Mesodermal cell (in vitro differentiated cells): ENCODE results near the gene CD320.
"Not testable (repeated sequence)": the region's sequence is repeated elsewhere in the genome, so short reads cannot be mapped to it uniquely, and the experiment has no call there.

Experiments
- H3K27ac ChIP-seq: 2 replicates; pipeline ENCODE4 v1.7.0; 2013; ENCODE audit warnings: mild to moderate bottlenecking, low read depth, low read length, moderate library complexity; ENCODE audit not compliant: severe bottlenecking
- H3K36me3 ChIP-seq: 2 replicates; pipeline ENCODE4 v1.7.1; 2013; ENCODE audit warnings: mild to moderate bottlenecking, low read length, moderate library complexity; ENCODE audit not compliant: control insufficient read depth, insufficient read depth
- H3K4me1 ChIP-seq: one replicate; pipeline ENCODE4 v1.7.1; 2013; ENCODE audit warnings: mild to moderate bottlenecking, low read length; ENCODE audit not compliant: insufficient read depth, control insufficient read depth, poor library complexity, severe bottlenecking
- H3K4me3 ChIP-seq: 2 replicates; pipeline ENCODE4 v1.7.0; 2013; ENCODE audit warnings: low read length, control low read depth, mild to moderate bottlenecking; ENCODE audit not compliant: insufficient read depth, poor library complexity, severe bottlenecking; ENCODE audit errors: extremely low read depth
- H3K9me3 ChIP-seq: 2 replicates; pipeline ENCODE4 v1.7.1; 2013; ENCODE audit warnings: mild to moderate bottlenecking, low read length, moderate library complexity; ENCODE audit not compliant: control insufficient read depth
- WGBS, 2 experiments: methylation state at CpG; one replicate each; pipeline ENCODE4 v1.1.5; 2013; ENCODE audit warnings: missing lambda C conversion rate in 2 of 2; ENCODE audit not compliant: insufficient coverage in 2 of 2; 5-methylcytosine and 5-hydroxymethylcytosine counted together

The CD320 gene

GRCh38 chr19:8341504-8341903 lies 33.3 kb upstream of the CD320 start:
- H3K27ac ChIP-seq, H3K4me1 ChIP-seq, H3K9me3 ChIP-seq, H3K36me3 ChIP-seq, H3K4me3 ChIP-seq: not testable (repeated sequence)
- 86% methylated on average over 4 of the region's 4 CpGs; no CpG with 5 or more reads in 1 of the 2 experiments for WGBS, 2 experiments

- Histone ChIP-seq H3K4me3 (no peak overlapping the region), H3K4me1 (no peaks in the 10 kb centered on the region), H3K36me3 (no peaks in the 10 kb centered on the region), H3K27ac (no peak overlapping the region), H3K9me3 (no peaks in the 10 kb centered on the region)
- WGBS, 2 experiments = 59 to 64% methylated on average over 15 of the region's 15 CpGs
Observed at GRCh38 chr19:8340341-8341096, 32.4 kb upstream of the CD320 start.

DNA sequence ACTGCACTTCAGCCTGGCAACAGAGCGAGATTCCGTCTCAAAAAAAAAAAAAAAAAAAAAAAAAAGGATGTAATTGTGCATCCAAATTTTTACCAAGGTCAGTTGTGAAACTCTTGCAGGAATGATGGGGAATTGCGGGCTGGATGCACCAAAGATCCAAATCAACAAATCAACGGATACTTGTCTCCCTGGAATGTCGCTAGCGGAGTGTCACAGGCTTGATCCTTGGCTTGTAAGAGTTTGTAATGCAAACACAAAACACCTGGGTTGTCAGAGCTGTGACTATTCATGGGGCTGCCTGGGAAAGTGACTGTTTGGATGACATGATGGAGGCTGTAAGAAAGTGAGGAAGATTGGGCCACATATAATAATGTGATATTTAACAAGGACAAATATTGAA lies 30.7 kb upstream of the CD320 start:
- H3K9me3 ChIP-seq = no peaks in the 10 kb centered on the region
- WGBS, 2 experiments = 71 to 83% methylated on average over 3 to 4 of the region's 6 CpGs
- H3K36me3 ChIP-seq = no peaks in the 10 kb centered on the region
- peaks cover 1% of the 10 kb centered on the region for H3K4me1 ChIP-seq
- no peak overlapping the region for H3K4me3 ChIP-seq
- H3K27ac ChIP-seq = no peak overlapping the region

GRCh38 chr19:8337728-8338127 lies 29.6 kb upstream of the CD320 start:
- H3K4me3 ChIP-seq = no peak overlapping the region
- WGBS, 2 experiments = 95 to 98% methylated on average over 5 to 7 of the region's 7 CpGs
- no peak overlapping the region for H3K27ac ChIP-seq
- H3K36me3 ChIP-seq = no peaks in the 10 kb centered on the region
- H3K4me1 ChIP-seq = peaks cover 5% of the 10 kb centered on the region
- H3K9me3 ChIP-seq = no peaks in the 10 kb centered on the region

GRCh38 chr19:8336660-8337059 lies 28.5 kb upstream of the CD320 start:
- Histone ChIP-seq H3K36me3 (no peaks in the 10 kb centered on the region), H3K27ac (no peak overlapping the region), H3K4me1 (peaks cover 5% of the 10 kb centered on the region), H3K4me3 (no peak overlapping the region), H3K9me3 (no peaks in the 10 kb centered on the region)
- 82 to 90% methylated on average over 5 to 6 of the region's 8 CpGs for WGBS, 2 experiments

DNA sequence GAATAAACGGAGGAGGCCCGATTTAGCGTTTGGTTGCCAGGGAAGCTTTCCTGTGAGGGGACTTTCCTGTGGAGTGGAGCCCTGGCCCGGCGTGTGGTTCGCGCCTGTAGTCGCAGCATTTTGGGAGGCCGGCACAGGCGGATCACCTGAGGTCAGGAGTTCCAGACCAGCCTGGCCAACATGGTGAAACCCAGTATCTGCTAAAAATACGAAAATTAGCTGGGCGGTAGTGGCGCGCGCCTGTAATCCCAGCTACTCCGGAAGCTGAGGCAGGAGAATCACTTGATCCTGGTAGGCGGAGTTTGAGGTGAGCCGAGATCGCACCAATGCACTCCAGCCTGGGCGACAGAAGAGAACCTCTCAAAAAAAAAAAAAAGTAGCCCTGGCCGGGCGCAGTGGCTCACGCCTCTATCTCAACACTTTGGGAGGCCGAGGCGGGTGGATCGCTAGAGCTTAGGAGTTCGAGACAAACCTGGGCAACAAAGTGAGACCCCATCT lies 28.0 kb upstream of the CD320 start:
- Histone ChIP-seq H3K4me3 (no peak overlapping the region), H3K9me3 (no peaks in the 10 kb centered on the region), H3K36me3 (no peaks in the 10 kb centered on the region), H3K27ac (no peak overlapping the region), H3K4me1 (peaks cover 5% of the 10 kb centered on the region)
- 87 to 94% methylated on average over 17 to 20 of the region's 27 CpGs for WGBS, 2 experiments

DNA sequence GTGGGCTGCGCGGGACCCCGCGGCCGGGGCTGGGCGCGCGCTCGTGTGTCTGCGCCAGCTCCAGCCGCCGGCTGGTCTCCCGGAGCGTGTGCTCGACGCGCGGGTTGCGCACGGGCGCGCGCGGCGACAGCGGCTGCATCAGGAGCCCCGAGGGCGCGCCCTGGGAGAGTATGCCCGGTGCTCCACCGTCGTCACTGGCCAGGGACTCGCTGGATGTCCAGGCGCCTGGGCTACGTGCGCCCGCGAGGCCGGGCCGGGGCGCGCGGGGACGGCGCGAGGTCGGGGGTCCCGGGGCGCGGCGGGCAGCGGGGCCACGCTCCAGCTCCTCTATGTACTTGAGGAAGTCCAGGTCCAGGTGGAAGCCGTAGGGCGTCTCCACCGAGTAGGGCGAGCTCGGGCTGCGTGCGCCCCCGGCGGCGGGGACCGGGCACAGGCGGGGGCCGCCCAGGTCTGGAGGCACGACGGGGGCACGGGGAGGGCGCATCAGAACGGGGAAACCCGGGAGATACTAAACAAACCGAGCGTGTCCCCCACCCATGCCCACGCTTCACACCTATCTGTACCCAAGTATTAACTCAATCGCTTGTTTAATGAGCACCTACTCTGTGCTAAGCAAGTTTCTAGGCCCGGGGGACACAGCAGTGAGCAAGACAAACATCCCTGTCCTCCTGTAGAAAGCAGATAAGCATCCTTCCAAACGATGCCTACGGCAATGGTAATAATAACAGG lies 27.3 kb upstream of the CD320 start:
- WGBS, 2 experiments = 9% methylated on average over 67 to 79 of the region's 79 CpGs
- H3K4me1 ChIP-seq = peaks cover 5% of the 10 kb centered on the region

GRCh38 chr19:8334458-8335342 lies 26.5 kb upstream of the CD320 start:
- peak overlapping the region; percentile 29 for H3K4me3 ChIP-seq

More for the DNA sequence above, 27.3 kb upstream of the CD320 start:
- no peaks in the 10 kb centered on the region for H3K36me3 ChIP-seq
- no peak overlapping the region for H3K27ac ChIP-seq
- H3K9me3 ChIP-seq = no peaks in the 10 kb centered on the region
- H3K4me3 ChIP-seq = peak overlapping the region; percentile 29

DNA sequence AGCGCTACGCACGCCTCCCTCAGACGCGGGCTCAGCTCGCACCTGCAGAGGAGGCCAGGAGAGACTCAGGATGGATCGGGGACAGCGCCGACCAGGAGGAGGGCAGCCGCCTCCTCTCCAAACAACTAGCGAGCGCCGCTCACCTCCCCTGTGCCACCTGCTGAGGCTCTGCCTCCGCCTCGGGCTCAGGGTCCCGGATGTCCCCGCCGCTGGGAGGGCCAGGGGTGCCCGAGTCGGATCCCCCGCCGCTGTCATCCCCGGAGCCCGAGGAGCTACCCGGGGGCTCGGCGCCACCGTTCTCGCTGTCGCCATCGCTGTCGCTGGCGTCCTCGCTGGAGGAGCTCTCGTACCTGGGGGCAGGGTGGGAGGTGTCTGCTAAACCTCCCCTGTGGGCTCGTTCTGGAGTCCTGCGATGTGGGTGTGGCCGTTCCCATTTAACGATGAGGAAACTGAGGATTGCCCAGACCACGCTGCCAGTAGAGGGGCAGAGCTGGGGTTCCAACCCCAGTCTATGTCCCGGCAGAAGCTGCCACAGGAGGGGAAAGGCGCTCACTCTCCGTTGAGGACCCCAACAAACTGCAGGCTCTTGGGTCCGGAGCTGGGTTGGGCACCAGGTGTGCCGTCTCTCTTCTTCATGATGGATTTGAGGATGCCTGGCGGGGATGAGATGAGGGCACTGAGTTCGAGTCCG lies 25.8 kb upstream of the CD320 start:
- H3K9me3 ChIP-seq = no peaks in the 10 kb centered on the region
- H3K36me3 ChIP-seq = no peaks in the 10 kb centered on the region
- peaks cover 5% of the 10 kb centered on the region for H3K4me1 ChIP-seq
- WGBS, 2 experiments = 5 to 8% methylated on average over 45 to 48 of the region's 48 CpGs
- H3K27ac ChIP-seq = no peak overlapping the region
- peak overlapping the region; percentile 29 for H3K4me3 ChIP-seq

More at GRCh38 chr19:8334458-8335342, 26.5 kb upstream of the CD320 start:
- 3 to 4% methylated on average over 101 to 114 of the region's 117 CpGs for WGBS, 2 experiments
- peaks cover 5% of the 10 kb centered on the region for H3K4me1 ChIP-seq
- H3K36me3 ChIP-seq = no peaks in the 10 kb centered on the region
- no peak overlapping the region for H3K27ac ChIP-seq
- H3K9me3 ChIP-seq = no peaks in the 10 kb centered on the region
